Endothelial cell of umbilical vein (primary cell): ENCODE data around the gene ZMIZ2.

ENCODE experiments used
- EZH2 ChIP-seq: IDR thresholded peaks from 2 replicates; pipeline ENCODE4 v1.6.1; 2012; ENCODE audit warnings: borderline replicate concordance, low read depth, mild to moderate bottlenecking, moderate library complexity, low read length, inconsistent platforms; ENCODE audit not compliant: severe bottlenecking
- POLR2A ChIP-seq: IDR thresholded peaks from 2 replicates; pipeline ENCODE4 v1.6.1; 2012; ENCODE audit warnings: low read depth, mild to moderate bottlenecking, control low read depth, low read length
- POLR2AphosphoS5 ChIP-seq: IDR thresholded peaks from 2 replicates; pipeline ENCODE4 v1.6.1; 2012; ENCODE audit warnings: low read depth, mild to moderate bottlenecking, control low read depth, low read length, moderate library complexity; ENCODE audit not compliant: insufficient read depth
- TF ChIP-seq, protein P1 (sequence below), 2 donors: IDR thresholded peaks; 1 replicate in 1 of 2; 2 replicates in 1 of 2; pipeline ENCODE4 v1.5.1; 2011; ENCODE audit warnings: low read length in 2 of 2, mild to moderate bottlenecking in 2 of 2, moderate library complexity in 2 of 2, control low read depth in 1 of 2, inconsistent platforms in 1 of 2, low read depth in 1 of 2; ENCODE audit not compliant: insufficient read depth in 1 of 2; ENCODE audit errors: extremely low read depth in 1 of 2
- TF ChIP-seq, protein P2 (sequence below): IDR thresholded peaks from 2 replicates; pipeline ENCODE4 v1.6.1; 2011; ENCODE audit not compliant: insufficient read depth, insufficient read length

DNA sequence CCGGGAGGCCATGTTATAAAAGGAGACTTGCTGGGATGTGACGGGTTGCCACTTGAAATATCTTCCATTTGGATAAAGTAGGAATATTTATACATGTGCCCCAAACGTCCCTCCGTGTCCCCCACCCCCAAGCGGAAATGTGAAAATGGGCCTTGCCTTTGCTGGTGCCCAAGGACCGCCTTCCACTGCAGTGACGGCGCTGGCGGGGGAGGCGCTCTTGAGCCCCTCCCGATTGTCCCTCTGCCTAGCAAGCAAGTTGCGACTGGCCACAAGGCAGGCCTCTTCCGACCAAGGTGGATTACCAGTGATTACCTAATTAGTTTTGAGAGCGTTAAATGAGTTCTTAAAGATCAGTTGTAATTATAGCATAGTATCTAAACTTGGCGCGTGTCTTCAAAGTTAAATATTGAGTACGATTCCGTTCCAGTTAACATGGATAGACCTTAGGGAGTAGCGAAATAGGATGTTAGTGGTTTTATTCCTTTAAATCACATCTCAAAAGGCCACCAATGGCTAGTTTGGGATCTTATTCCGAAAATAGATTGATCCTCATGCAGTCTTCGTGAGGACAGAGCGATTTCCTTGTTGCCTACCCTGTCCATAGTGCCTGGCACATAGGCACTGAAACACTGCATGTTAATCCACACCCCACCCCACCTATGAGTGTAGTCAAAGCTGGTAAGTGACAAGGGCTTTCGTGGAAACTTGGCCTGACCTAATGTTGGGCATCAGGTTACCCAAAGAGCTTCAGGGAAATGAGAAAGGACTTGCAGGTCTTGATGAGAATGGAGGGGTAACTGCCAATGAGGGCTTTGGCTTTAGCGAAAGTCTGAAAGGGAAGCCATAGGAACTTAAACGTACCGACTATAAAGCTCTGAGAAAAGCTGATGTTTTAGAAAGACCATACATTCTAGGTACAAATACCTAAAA, 48.9 kb downstream of the ZMIZ2 start:
- TF ChIP-seq POLR2A (peak; percentile 43), EZH2 (no peak), POLR2AphosphoS5 (no peak)
- TF ChIP-seq, protein P1, sequence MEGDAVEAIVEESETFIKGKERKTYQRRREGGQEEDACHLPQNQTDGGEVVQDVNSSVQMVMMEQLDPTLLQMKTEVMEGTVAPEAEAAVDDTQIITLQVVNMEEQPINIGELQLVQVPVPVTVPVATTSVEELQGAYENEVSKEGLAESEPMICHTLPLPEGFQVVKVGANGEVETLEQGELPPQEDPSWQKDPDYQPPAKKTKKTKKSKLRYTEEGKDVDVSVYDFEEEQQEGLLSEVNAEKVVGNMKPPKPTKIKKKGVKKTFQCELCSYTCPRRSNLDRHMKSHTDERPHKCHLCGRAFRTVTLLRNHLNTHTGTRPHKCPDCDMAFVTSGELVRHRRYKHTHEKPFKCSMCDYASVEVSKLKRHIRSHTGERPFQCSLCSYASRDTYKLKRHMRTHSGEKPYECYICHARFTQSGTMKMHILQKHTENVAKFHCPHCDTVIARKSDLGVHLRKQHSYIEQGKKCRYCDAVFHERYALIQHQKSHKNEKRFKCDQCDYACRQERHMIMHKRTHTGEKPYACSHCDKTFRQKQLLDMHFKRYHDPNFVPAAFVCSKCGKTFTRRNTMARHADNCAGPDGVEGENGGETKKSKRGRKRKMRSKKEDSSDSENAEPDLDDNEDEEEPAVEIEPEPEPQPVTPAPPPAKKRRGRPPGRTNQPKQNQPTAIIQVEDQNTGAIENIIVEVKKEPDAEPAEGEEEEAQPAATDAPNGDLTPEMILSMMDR (IDR thresholded peaks at IDR 0.05; ENCODE audit: extremely low read depth in 1 of 2, insufficient read depth in 1 of 2, low read depth in 1 of 2, low read length in 2 of 2): peak; percentile 20 to 56
- TF ChIP-seq, protein P2, sequence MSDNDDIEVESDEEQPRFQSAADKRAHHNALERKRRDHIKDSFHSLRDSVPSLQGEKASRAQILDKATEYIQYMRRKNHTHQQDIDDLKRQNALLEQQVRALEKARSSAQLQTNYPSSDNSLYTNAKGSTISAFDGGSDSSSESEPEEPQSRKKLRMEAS: peak; percentile 25
